NCI-H226 (cell line): ENCODE measurements around the gene ALG5.

ENCODE experiments used
- DNase-seq: peaks from one replicate; pipeline ENCODE4 v3.0.0-alpha.2; 2015

The ALG5 gene

GRCh38 chr13:36999054-36999714 is at the start of gene ALG5:
Gene ALG5, minus strand, starts transcription at chr13:36999340. Its CDS starts 40 bp downstream, at chr13:36999300.
- DNase-seq = peak; percentile 68

GRCh38 chr13:37047846-37048245 is 48.7 kb upstream of the ALG5 start:
- DNase-seq = no peak

GRCh38 chr13:37047032-37047431 is 47.9 kb upstream of the ALG5 start:
- no peak for DNase-seq

- no peak for DNase-seq
These were observed 46.9 kb upstream of the ALG5 start for GRCh38 chr13:37046062-37046461.

- DNase-seq = no peak
These were observed 41.6 kb upstream of the ALG5 start for GRCh38 chr13:37040789-37041188.

GRCh38 chr13:37039896-37040295 is 40.8 kb upstream of the ALG5 start:
- no peak for DNase-seq

- no peak for DNase-seq
These were observed 38.1 kb upstream of the ALG5 start for GRCh38 chr13:37037241-37037640.

- DNase-seq = no peak
These were observed 30.5 kb upstream of the ALG5 start for GRCh38 chr13:37029617-37030016.

- no peak for DNase-seq
These were observed 28.5 kb upstream of the ALG5 start for GRCh38 chr13:37027639-37028038.

GRCh38 chr13:37026771-37027170 is 27.6 kb upstream of the ALG5 start:
- DNase-seq = no peak

- peak; percentile 3 for DNase-seq
These were observed 24.7 kb upstream of the ALG5 start for GRCh38 chr13:37023871-37024270.

GRCh38 chr13:37014609-37015008 is 15.5 kb upstream of the ALG5 start:
- no peak for DNase-seq

GRCh38 chr13:37011788-37012187 is 12.6 kb upstream of the ALG5 start:
- DNase-seq = no peak

GRCh38 chr13:37011002-37011401 is 11.9 kb upstream of the ALG5 start:
- DNase-seq = no peak

GRCh38 chr13:37010424-37010823 is 11.3 kb upstream of the ALG5 start:
- no peak for DNase-seq

- DNase-seq = no peak
These were observed 10.6 kb upstream of the ALG5 start for GRCh38 chr13:37009692-37010091.

- DNase-seq = no peak
These were observed 2.7 kb upstream of the ALG5 start for GRCh38 chr13:37001921-37002250.

- no peak for DNase-seq
These were observed 507 bp downstream of the ALG5 start for GRCh38 chr13:36998624-36999041.

GRCh38 chr13:36997716-36998427 is 1.3 kb downstream of the ALG5 start:
- no peak for DNase-seq

- DNase-seq = no peak
These were observed 6.8 kb downstream of the ALG5 start for GRCh38 chr13:36992362-36992761.

- DNase-seq = peak; percentile 1
These were observed 12.5 kb downstream of the ALG5 start for GRCh38 chr13:36986462-36987240.

- DNase-seq = no peak
These were observed 17.9 kb downstream of the ALG5 start for GRCh38 chr13:36981156-36981743.

GRCh38 chr13:36979361-36980050 is 19.6 kb downstream of the ALG5 start:
- no peak for DNase-seq
